GM19193 (cell line): ENCODE results near the gene ZNF492.

Source experiments
- POLR2A ChIP-seq: IDR thresholded peaks from 4 replicates; pipeline ENCODE4 v1.6.1; 2011; ENCODE audit not compliant: insufficient read depth, insufficient read length; ENCODE audit errors: extremely low read depth

ZNF492 gene

GRCh38 chr19:22608441-22608840, 25.7 kb upstream of the ZNF492 start:
- TF ChIP-seq POLR2A = no peak

GRCh38 chr19:22609630-22610029, 24.5 kb upstream of the ZNF492 start:
- no peak for TF ChIP-seq POLR2A

- no peak for TF ChIP-seq POLR2A
These were observed 24.0 kb upstream of the ZNF492 start for GRCh38 chr19:22610121-22610520.

- no peak for TF ChIP-seq POLR2A
These were observed 21.8 kb upstream of the ZNF492 start for GRCh38 chr19:22612316-22612715.

- no peak for TF ChIP-seq POLR2A
These were observed 17.5 kb upstream of the ZNF492 start for GRCh38 chr19:22616659-22617058.

GRCh38 chr19:22617614-22618320, 16.4 kb upstream of the ZNF492 start:
- no peak for TF ChIP-seq POLR2A

GRCh38 chr19:22619371-22619770, 14.8 kb upstream of the ZNF492 start:
- no peak for TF ChIP-seq POLR2A

GRCh38 chr19:22619932-22620331, 14.2 kb upstream of the ZNF492 start:
- TF ChIP-seq POLR2A = no peak

GRCh38 chr19:22620401-22620800, 13.7 kb upstream of the ZNF492 start:
- TF ChIP-seq POLR2A = no peak

- no peak for TF ChIP-seq POLR2A
These were observed 13.2 kb upstream of the ZNF492 start for GRCh38 chr19:22620912-22621311.

- TF ChIP-seq POLR2A = no peak
These were observed 12.1 kb upstream of the ZNF492 start for GRCh38 chr19:22622020-22622419.

GRCh38 chr19:22622901-22623840, 11.0 kb upstream of the ZNF492 start:
- TF ChIP-seq POLR2A = no peak

- TF ChIP-seq POLR2A = no peak
These were observed 10.3 kb upstream of the ZNF492 start for GRCh38 chr19:22623841-22624221.

GRCh38 chr19:22625266-22626035, 8.7 kb upstream of the ZNF492 start:
- no peak for TF ChIP-seq POLR2A

- no peak for TF ChIP-seq POLR2A
These were observed 6.6 kb upstream of the ZNF492 start for GRCh38 chr19:22627526-22627925.

- no peak for TF ChIP-seq POLR2A
These were observed 5.7 kb upstream of the ZNF492 start for GRCh38 chr19:22628401-22628800.

- TF ChIP-seq POLR2A = no peak
These were observed 315 bp downstream of the ZNF492 start for GRCh38 chr19:22634450-22634827.
